Neural cell (in vitro differentiated cells): ENCODE measurements around the gene BRI3BP. TPM values are rescaled to one million over a fixed set of nuclear protein-coding genes. Genes with fewer than 3 reads are reported as not detected.

Experiments used
- H2AFZ ChIP-seq: fragments of 200-600, 300-800 bp; sonication (generic), shearing (Covaris generic); 2 replicates; pipeline ENCODE4 v1.6.0; 2014; ENCODE audit warnings: low read depth, mild to moderate bottlenecking, antibody characterized with exemption, low read length, moderate library complexity
- H3F3A ChIP-seq: fragments of 200-600 bp; shearing (Covaris generic); 2 replicates; pipeline ENCODE4 v1.6.1; 2016; ENCODE audit warnings: mild to moderate bottlenecking, moderate library complexity, mixed read lengths, antibody characterized with exemption, low read length; ENCODE audit not compliant: insufficient read depth, poor library complexity, severe bottlenecking
- H3K27ac ChIP-seq: fragments of 200-600, 300-800 bp; sonication (generic), shearing (Covaris generic); 2 replicates; pipeline ENCODE4 v1.5.1; 2014; ENCODE audit warnings: mild to moderate bottlenecking, low read length, moderate library complexity
- H3K27me3 ChIP-seq: fragments of 300-800, 200-600 bp; sonication (generic), shearing (Covaris generic); 2 replicates; pipeline ENCODE4 v1.6.0; 2014; ENCODE audit warnings: mild to moderate bottlenecking, low read depth, low read length, moderate library complexity; ENCODE audit not compliant: insufficient read depth
- H3K36me3 ChIP-seq: fragments of 300-800, 200-600 bp; sonication (generic), shearing (Covaris generic); 2 replicates; pipeline ENCODE4 v1.5.1; 2014; ENCODE audit warnings: mild to moderate bottlenecking, antibody characterized with exemption, low read length, moderate library complexity; ENCODE audit not compliant: insufficient read depth
- H3K4me2 ChIP-seq: fragments of 300-800, 200-600 bp; sonication (generic), shearing (Covaris generic); 2 replicates; pipeline ENCODE4 v1.6.0; 2014; ENCODE audit warnings: mild to moderate bottlenecking, low read length
- H3K4me3 ChIP-seq: fragments of 300-800, 200-600 bp; sonication (generic), shearing (Covaris generic); 2 replicates; pipeline ENCODE4 v1.5.1; 2014; ENCODE audit warnings: mild to moderate bottlenecking, low read length, moderate library complexity
- H3K79me2 ChIP-seq: fragments of 200-600 bp; shearing (Covaris generic); replicated peaks from 2 replicates; pipeline ENCODE4 v1.6.0; 2014; ENCODE audit warnings: mild to moderate bottlenecking, low read length, moderate library complexity; ENCODE audit not compliant: insufficient read depth
- H3K9ac ChIP-seq: fragments of 300-800, 200-600 bp; sonication (generic), shearing (Covaris generic); 2 replicates; pipeline ENCODE4 v1.6.1; 2016; ENCODE audit warnings: mild to moderate bottlenecking, low read length, mixed read lengths
- H3K9me2 ChIP-seq: fragments of 200-600 bp; shearing (Covaris generic); 2 replicates; pipeline ENCODE4 v1.6.1; 2016; ENCODE audit warnings: mild to moderate bottlenecking, low read length, mixed read lengths; ENCODE audit not compliant: insufficient read depth
- H3K9me3 ChIP-seq: fragments of 200-600, 300-800 bp; sonication (generic), shearing (Covaris generic); 2 replicates; pipeline ENCODE4 v1.6.1; 2016; ENCODE audit warnings: mild to moderate bottlenecking, mixed run types, low read length, moderate library complexity, mixed read lengths
- H4K20me1 ChIP-seq: fragments of 200-600 bp; shearing (Covaris generic); 2 replicates; pipeline ENCODE4 v1.6.1; 2016; ENCODE audit warnings: mild to moderate bottlenecking, mixed run types; ENCODE audit not compliant: insufficient read depth
- CTCF ChIP-seq: fragments of 450-650 bp; IDR thresholded peaks from 2 replicates; pipeline ENCODE4 v1.5.1; 2014; ENCODE audit warnings: antibody characterized with exemption, mild to moderate bottlenecking, moderate library complexity; ENCODE audit not compliant: poor library complexity, severe bottlenecking
- EP300 ChIP-seq: fragments of 450-650 bp; conservative IDR thresholded peaks from 2 replicates; pipeline ENCODE4 v1.6.1; 2014; ENCODE audit warnings: antibody characterized with exemption, mild to moderate bottlenecking, moderate library complexity; ENCODE audit not compliant: poor library complexity, severe bottlenecking
- EZH2 ChIP-seq: fragments of 200-600, 300-800 bp; shearing (Covaris generic), sonication (generic); IDR thresholded peaks from 2 replicates; pipeline ENCODE4 v1.6.1; 2014; ENCODE audit warnings: antibody characterized with exemption, low read length, borderline replicate concordance, mild to moderate bottlenecking; ENCODE audit not compliant: insufficient read depth, poor library complexity, severe bottlenecking
- MXI1 ChIP-seq: fragments of 450-650 bp; conservative IDR thresholded peaks from 2 replicates; pipeline ENCODE4 v1.6.1; 2014; ENCODE audit warnings: antibody characterized with exemption, mild to moderate bottlenecking; ENCODE audit not compliant: poor library complexity, severe bottlenecking
- POLR2AphosphoS5 ChIP-seq: IDR thresholded peaks from 2 replicates; pipeline ENCODE4 v1.6.1; 2012
- RAD21 ChIP-seq: fragments of 450-650 bp; conservative IDR thresholded peaks from 2 replicates; pipeline ENCODE4 v1.6.1; 2014; ENCODE audit warnings: antibody characterized with exemption, mild to moderate bottlenecking, moderate library complexity
- SMC3 ChIP-seq: fragments of 450-650 bp; conservative IDR thresholded peaks from 2 replicates; pipeline ENCODE4 v1.6.1; 2014; ENCODE audit warnings: antibody characterized with exemption, mild to moderate bottlenecking, moderate library complexity; ENCODE audit not compliant: poor library complexity
- TAF1 ChIP-seq: IDR thresholded peaks from 2 replicates; pipeline ENCODE4 v1.6.1; 2012; ENCODE audit warnings: low read depth
- polyA plus RNA-seq: library from polyadenylated mRNA; depleted of rRNA; stranded (reverse); fragments of >200 nt; gene quantifications from 2 replicates; pipeline ENCODE4 v1.2.3, GENCODE V29; 2014
- TF ChIP-seq, protein P1 (sequence below): IDR thresholded peaks from 2 replicates; pipeline ENCODE4 v1.6.1; 2012; ENCODE audit warnings: borderline replicate concordance

The BRI3BP gene
- polyA plus RNA-seq, 1 donor from 2014 or later: 11.0 TPM

- no peak overlapping the region for H3K4me3 ChIP-seq
- H3K79me2 ChIP-seq: no peaks in the 10 kb centered on the region
- H2AFZ ChIP-seq: no peak overlapping the region
- no peaks in the 10 kb centered on the region for H3K27me3 ChIP-seq
- H3K36me3 ChIP-seq: no peaks in the 10 kb centered on the region
- H4K20me1 ChIP-seq: no peaks in the 10 kb centered on the region
- no peak overlapping the region for H3K9ac ChIP-seq
- no peak for TF ChIP-seq RAD21
- TF ChIP-seq TAF1: no peak
- TF ChIP-seq POLR2AphosphoS5: no peak
- no peak for TF ChIP-seq CTCF
- no peak for TF ChIP-seq EZH2
- TF ChIP-seq, protein P1, sequence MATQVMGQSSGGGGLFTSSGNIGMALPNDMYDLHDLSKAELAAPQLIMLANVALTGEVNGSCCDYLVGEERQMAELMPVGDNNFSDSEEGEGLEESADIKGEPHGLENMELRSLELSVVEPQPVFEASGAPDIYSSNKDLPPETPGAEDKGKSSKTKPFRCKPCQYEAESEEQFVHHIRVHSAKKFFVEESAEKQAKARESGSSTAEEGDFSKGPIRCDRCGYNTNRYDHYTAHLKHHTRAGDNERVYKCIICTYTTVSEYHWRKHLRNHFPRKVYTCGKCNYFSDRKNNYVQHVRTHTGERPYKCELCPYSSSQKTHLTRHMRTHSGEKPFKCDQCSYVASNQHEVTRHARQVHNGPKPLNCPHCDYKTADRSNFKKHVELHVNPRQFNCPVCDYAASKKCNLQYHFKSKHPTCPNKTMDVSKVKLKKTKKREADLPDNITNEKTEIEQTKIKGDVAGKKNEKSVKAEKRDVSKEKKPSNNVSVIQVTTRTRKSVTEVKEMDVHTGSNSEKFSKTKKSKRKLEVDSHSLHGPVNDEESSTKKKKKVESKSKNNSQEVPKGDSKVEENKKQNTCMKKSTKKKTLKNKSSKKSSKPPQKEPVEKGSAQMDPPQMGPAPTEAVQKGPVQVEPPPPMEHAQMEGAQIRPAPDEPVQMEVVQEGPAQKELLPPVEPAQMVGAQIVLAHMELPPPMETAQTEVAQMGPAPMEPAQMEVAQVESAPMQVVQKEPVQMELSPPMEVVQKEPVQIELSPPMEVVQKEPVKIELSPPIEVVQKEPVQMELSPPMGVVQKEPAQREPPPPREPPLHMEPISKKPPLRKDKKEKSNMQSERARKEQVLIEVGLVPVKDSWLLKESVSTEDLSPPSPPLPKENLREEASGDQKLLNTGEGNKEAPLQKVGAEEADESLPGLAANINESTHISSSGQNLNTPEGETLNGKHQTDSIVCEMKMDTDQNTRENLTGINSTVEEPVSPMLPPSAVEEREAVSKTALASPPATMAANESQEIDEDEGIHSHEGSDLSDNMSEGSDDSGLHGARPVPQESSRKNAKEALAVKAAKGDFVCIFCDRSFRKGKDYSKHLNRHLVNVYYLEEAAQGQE: no peak
- no peak overlapping the region for H3K27ac ChIP-seq
- no peaks in the 10 kb centered on the region for H3F3A ChIP-seq
- no peak overlapping the region for H3K4me2 ChIP-seq
- no peaks in the 10 kb centered on the region for H3K9me3 ChIP-seq
- no peaks in the 10 kb centered on the region for H3K9me2 ChIP-seq
These were observed 22.6 kb upstream of the BRI3BP start for GRCh38 chr12:124970647-124971402.

GRCh38 chr12:124971603-124972002 is 21.8 kb upstream of the BRI3BP start:
- H3K9ac ChIP-seq: no peak overlapping the region
- no peaks in the 10 kb centered on the region for H3F3A ChIP-seq

More at GRCh38 chr12:124971603-124972002, 21.8 kb upstream of the BRI3BP start:
- no peaks in the 10 kb centered on the region for H3K36me3 ChIP-seq
- no peak overlapping the region for H2AFZ ChIP-seq
- H3K4me3 ChIP-seq: no peak overlapping the region
- no peaks in the 10 kb centered on the region for H3K27me3 ChIP-seq
- no peaks in the 10 kb centered on the region for H3K9me2 ChIP-seq
- H3K9me3 ChIP-seq: no peaks in the 10 kb centered on the region
- H3K4me2 ChIP-seq: no peak overlapping the region
- TF ChIP-seq TAF1 (no peak), SMC3 (no peak), EZH2 (no peak), POLR2AphosphoS5 (no peak), RAD21 (no peak), CTCF (no peak), MXI1 (no peak), EP300 (no peak)
- TF ChIP-seq, protein P1: no peak
- H3K79me2 ChIP-seq: no peaks in the 10 kb centered on the region
- H3K27ac ChIP-seq: no peak overlapping the region
- H4K20me1 ChIP-seq: no peaks in the 10 kb centered on the region
